Testis (tissue), 3 donors: ENCODE measurements around the gene RPAIN. TPM values are rescaled to one million over a fixed set of nuclear protein-coding genes. Genes with fewer than 3 reads are reported as not detected.

Experiments
- DNase-seq: peaks from one replicate; pipeline ENCODE4 v3.0.0-alpha.2; 2019
- H3K27ac ChIP-seq, 2 donors: fragments of 200-600 bp; sonication (generic); one replicate each; pipeline ENCODE4 v1.5.1; 2019
- H3K27me3 ChIP-seq: fragments of 200-600 bp; sonication (generic); one replicate; pipeline ENCODE4 v1.5.1; 2019
- H3K36me3 ChIP-seq: fragments of 200-600 bp; sonication (generic); one replicate; pipeline ENCODE4 v1.5.1; 2017; ENCODE audit warnings: low read depth; ENCODE audit errors: missing control alignments
- H3K4me1 ChIP-seq: fragments of 200-600 bp; sonication (generic); one replicate; pipeline ENCODE4 v1.5.1; 2019
- H3K4me3 ChIP-seq, 2 donors: fragments of 200-600 bp; sonication (generic); one replicate each; pipeline ENCODE4 v1.5.1; 2017 to 2019
- H3K9me3 ChIP-seq: fragments of 200-600 bp; sonication (generic); one replicate; pipeline ENCODE4 v1.5.1; 2017
- CTCF ChIP-seq, 3 experiments: fragments of 450-650 bp in 2 of 3; fragments of 200-600 bp in 1 of 3; sonication (generic) in 1 of 3; IDR thresholded peaks; one replicate each; pipeline ENCODE4 v1.5.1; 2016 to 2019; ENCODE audit warnings: antibody characterized with exemption in 3 of 3, mild to moderate bottlenecking in 2 of 3, moderate library complexity in 1 of 3
- POLR2A ChIP-seq: fragments of 450-650 bp; IDR thresholded peaks from one replicate; pipeline ENCODE4 v1.6.1; 2017; ENCODE audit warnings: antibody characterized with exemption, mild to moderate bottlenecking, moderate library complexity
- WGBS, 2 donors: methylation state at CpG; one replicate each; pipeline ENCODE4 v1.1.5; 2018; 5-methylcytosine and 5-hydroxymethylcytosine counted together
- intact Hi-C: fragments of 100-400 bp; cut with DNase I; formaldehyde crosslinking; loops from one replicate; pipeline ENCODE4 v1.15.1; 2023; ENCODE audit warnings: low total_unique reads
- polyA plus RNA-seq: library from polyadenylated mRNA; stranded (reverse); fragments of 350-450 nt; fragmentation: Illumina TruSeq; extraction: RNeasy Lipid Tissue Mini Kit (QIAGEN cat#74804); gene quantifications from one replicate; pipeline ENCODE4 v1.2.3, GENCODE V29; 2014; ENCODE audit warnings: low read depth, low replicate concordance; ENCODE audit not compliant: insufficient read depth
- total RNA-seq, 2 donors: library from RNA; depleted of rRNA; stranded (reverse); fragments of >200 nt; gene quantifications; one replicate each; pipeline ENCODE4 v1.2.3, GENCODE V29; 2016

The RPAIN gene
- total and polyA plus RNA-seq, 3 donors from 2014 or later, result 35.8 to 60.0 (median 52.1) TPM

GRCh38 chr17:5379351-5380107 is 40.5 kb upstream of the RPAIN start:
- no peaks in the 10 kb centered on the region for H3K36me3 ChIP-seq
- 88 to 90% methylated on average over 11 of the region's 11 CpGs for WGBS, 2 donors

GRCh38 chr17:5380491-5381135 is 39.4 kb upstream of the RPAIN start:
- TF ChIP-seq POLR2A, result no peak
- TF ChIP-seq CTCF (IDR thresholded peaks at IDR 0.05), result no peak
- Histone ChIP-seq H3K4me1 (no peaks in the 10 kb centered on the region), H3K9me3 (no peaks in the 10 kb centered on the region), H3K27ac (no peak overlapping the region), H3K36me3 (no peaks in the 10 kb centered on the region), H3K4me3 (no peak overlapping the region), H3K27me3 (no peaks in the 10 kb centered on the region)
- WGBS, 2 donors, result 67 to 78% methylated on average over 7 of the region's 7 CpGs
- DNase-seq, result no peak
- intact Hi-C loops, result no loop called here

More at GRCh38 chr17:5379351-5380107, 40.5 kb upstream of the RPAIN start:
- TF ChIP-seq POLR2A (no peak), CTCF (IDR thresholded peaks at IDR 0.05) (no peak)
- Histone ChIP-seq H3K9me3 (no peaks in the 10 kb centered on the region), H3K4me1 (no peaks in the 10 kb centered on the region), H3K4me3 (no peak overlapping the region), H3K27ac (no peak overlapping the region), H3K27me3 (no peaks in the 10 kb centered on the region)
- intact Hi-C loops, result no loop called here
- no peak for DNase-seq

- TF ChIP-seq CTCF (IDR thresholded peaks at IDR 0.05) (no peak), POLR2A (no peak)
- no peaks in the 10 kb centered on the region for H3K27me3 ChIP-seq
- no peaks in the 10 kb centered on the region for H3K4me1 ChIP-seq
- intact Hi-C loops, result no loop called here
- DNase-seq, result no peak
- 91 to 94% methylated on average over 4 of the region's 4 CpGs for WGBS, 2 donors
- H3K4me3 ChIP-seq, result no peak overlapping the region
- H3K9me3 ChIP-seq, result no peaks in the 10 kb centered on the region
- H3K36me3 ChIP-seq, result no peaks in the 10 kb centered on the region
- H3K27ac ChIP-seq, result no peak overlapping the region
Measured at GRCh38 chr17:5381542-5381941, 38.4 kb upstream of the RPAIN start.

GRCh38 chr17:5391678-5392077 is 28.3 kb upstream of the RPAIN start:
- Histone ChIP-seq H3K4me3 (no peak overlapping the region), H3K27ac (no peak overlapping the region), H3K9me3 (no peaks in the 10 kb centered on the region), H3K27me3 (no peaks in the 10 kb centered on the region), H3K4me1 (no peaks in the 10 kb centered on the region), H3K36me3 (no peaks in the 10 kb centered on the region)
- WGBS, 2 donors, result 86 to 89% methylated on average over 5 of the region's 5 CpGs
- TF ChIP-seq POLR2A (no peak), CTCF (IDR thresholded peaks at IDR 0.05) (no peak)
- intact Hi-C loops, result no loop called here
- DNase-seq, result no peak
